Measurements from ENCODE around the gene CBX2.

CBX2 gene

GRCh38 chr17:79786930-79787643 lies 9.1 kb downstream of the CBX2 start:
- no peak for DNase-seq (ENCODE audit: low read depth)

GRCh38 chr17:79788455-79788854 lies 10.5 kb downstream of the CBX2 start:
- DNase-seq (ENCODE audit: low read depth), result no peak

- no peak for DNase-seq (ENCODE audit: low read depth)
These were observed 11.3 kb downstream of the CBX2 start for GRCh38 chr17:79788989-79789942.

GRCh38 chr17:79789943-79790804 lies 12.2 kb downstream of the CBX2 start:
- DNase-seq (ENCODE audit: low read depth), result no peak

GRCh38 chr17:79790805-79791734 lies 13.1 kb downstream of the CBX2 start:
- no peak for DNase-seq (ENCODE audit: low read depth)

- no peak for DNase-seq (ENCODE audit: low read depth)
These were observed 13.8 kb downstream of the CBX2 start for GRCh38 chr17:79791735-79792161.

GRCh38 chr17:79792341-79792871 lies 14.5 kb downstream of the CBX2 start:
- no peak for DNase-seq (ENCODE audit: low read depth)

- DNase-seq (ENCODE audit: low read depth), result no peak
These were observed 15.3 kb downstream of the CBX2 start for GRCh38 chr17:79792984-79793923.

- DNase-seq (ENCODE audit: low read depth), result no peak
These were observed 16.0 kb downstream of the CBX2 start for GRCh38 chr17:79793924-79794304.

- no peak for DNase-seq (ENCODE audit: low read depth)
These were observed 16.9 kb downstream of the CBX2 start for GRCh38 chr17:79794659-79795511.

GRCh38 chr17:79795795-79796443 lies 18.0 kb downstream of the CBX2 start:
- no peak for DNase-seq (ENCODE audit: low read depth)

GRCh38 chr17:79796444-79796762 lies 18.5 kb downstream of the CBX2 start:
- no peak for DNase-seq (ENCODE audit: low read depth)

- DNase-seq (ENCODE audit: low read depth), result peak; percentile 98
These were observed 19.0 kb downstream of the CBX2 start, which contains the start of gene CBX8 for GRCh38 chr17:79796763-79797491. CBX8 (minus strand) TSS chr17:79797077; CDS start chr17:79796998, 79 bp downstream.

GRCh38 chr17:79797492-79798298 lies 19.7 kb downstream of the CBX2 start:
- DNase-seq (ENCODE audit: low read depth), result no peak

- no peak for DNase-seq (ENCODE audit: low read depth)
These were observed 20.6 kb downstream of the CBX2 start for GRCh38 chr17:79798299-79799173.

GRCh38 chr17:79799174-79799537 lies 21.2 kb downstream of the CBX2 start:
- no peak for DNase-seq (ENCODE audit: low read depth)

Measured in stimulated activated CD8-positive, alpha-beta memory T cell treated with anti-CD3 and anti-CD28 coated beads, Interleukin-15, amount 100 ng/mL, for 1 hour (primary cell).